HG02623 (cell line): ENCODE results near the gene ZBTB46.

Experiments used
- ATAC-seq: cut with Tn5 transposase; IDR thresholded peaks from one replicate; pipeline ENCODE4 v1.9.1; 2021; ENCODE audit warnings: moderate library complexity; ENCODE audit not compliant: unreplicated experiment

ZBTB46 gene

DNA sequence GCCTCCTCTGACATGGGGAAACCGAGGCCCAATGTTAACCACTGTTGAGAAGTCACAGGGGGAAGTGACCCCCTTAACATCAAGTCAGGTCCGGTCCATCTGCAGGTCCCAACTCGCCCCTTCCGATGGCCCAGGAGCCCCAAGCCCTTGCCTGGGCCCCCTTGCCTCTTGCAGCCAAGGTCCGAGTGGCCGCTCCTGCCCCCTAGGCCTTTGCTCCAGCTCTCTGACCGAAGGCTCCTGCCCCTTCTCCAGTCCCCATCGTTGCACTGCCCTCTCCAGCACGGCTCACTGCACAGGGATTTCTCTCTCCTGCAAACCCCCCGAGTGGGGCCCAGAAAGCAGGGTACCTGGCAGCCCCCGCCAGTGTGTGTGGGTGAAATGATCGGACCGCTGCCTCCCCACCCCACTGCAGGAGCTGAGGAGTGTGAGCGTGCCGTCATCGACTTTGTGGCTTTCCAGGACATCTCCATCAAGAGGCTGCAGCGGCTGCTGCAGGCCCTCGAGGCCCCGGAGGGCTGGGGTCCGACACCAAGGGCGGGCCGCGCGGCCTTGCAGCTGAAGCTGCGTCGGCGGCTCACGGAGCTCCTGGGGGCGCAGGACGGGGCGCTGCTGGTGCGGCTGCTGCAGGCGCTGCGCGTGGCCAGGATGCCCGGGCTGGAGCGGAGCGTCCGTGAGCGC lies 133.1 kb downstream of the ZBTB46 start:
- ATAC-seq, result no peak

DNA sequence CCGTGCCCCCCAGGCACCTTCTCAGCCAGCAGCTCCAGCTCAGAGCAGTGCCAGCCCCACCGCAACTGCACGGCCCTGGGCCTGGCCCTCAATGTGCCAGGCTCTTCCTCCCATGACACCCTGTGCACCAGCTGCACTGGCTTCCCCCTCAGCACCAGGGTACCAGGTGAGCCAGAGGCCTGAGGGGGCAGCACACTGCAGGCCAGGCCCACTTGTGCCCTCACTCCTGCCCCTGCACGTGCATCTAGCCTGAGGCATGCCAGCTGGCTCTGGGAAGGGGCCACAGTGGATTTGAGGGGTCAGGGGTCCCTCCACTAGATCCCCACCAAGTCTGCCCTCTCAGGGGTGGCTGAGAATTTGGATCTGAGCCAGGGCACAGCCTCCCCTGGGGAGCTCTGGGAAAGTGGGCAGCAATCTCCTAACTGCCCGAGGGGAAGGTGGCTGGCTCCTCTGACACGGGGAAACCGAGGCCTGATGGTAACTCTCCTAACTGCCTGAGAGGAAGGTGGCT lies 133.7 kb downstream of the ZBTB46 start:
- ATAC-seq, result no peak

DNA sequence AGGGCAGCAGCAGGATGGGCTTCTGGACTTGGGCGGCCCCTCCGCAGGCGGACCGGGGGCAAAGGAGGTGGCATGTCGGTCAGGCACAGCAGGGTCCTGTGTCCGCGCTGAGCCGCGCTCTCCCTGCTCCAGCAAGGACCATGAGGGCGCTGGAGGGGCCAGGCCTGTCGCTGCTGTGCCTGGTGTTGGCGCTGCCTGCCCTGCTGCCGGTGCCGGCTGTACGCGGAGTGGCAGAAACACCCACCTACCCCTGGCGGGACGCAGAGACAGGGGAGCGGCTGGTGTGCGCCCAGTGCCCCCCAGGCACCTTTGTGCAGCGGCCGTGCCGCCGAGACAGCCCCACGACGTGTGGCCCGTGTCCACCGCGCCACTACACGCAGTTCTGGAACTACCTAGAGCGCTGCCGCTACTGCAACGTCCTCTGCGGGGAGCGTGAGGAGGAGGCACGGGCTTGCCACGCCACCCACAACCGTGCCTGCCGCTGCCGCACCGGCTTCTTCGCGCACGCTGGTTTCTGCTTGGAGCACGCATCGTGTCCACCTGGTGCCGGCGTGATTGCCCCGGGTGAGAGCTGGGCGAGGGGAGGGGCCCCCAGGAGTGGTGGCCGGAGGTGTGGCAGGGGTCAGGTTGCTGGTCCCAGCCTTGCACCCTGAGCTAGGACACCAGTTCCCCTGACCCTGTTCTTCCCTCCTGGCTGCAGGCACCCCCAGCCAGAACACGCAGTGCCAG lies 134.3 kb downstream of the ZBTB46 start, which contains the start of gene TNFRSF6B:
Gene TNFRSF6B (plus strand): TSS at position 25 of the 729 bp plus-strand sequence. CDS start 116 bp downstream, at position 141.
- no peak for ATAC-seq

DNA sequence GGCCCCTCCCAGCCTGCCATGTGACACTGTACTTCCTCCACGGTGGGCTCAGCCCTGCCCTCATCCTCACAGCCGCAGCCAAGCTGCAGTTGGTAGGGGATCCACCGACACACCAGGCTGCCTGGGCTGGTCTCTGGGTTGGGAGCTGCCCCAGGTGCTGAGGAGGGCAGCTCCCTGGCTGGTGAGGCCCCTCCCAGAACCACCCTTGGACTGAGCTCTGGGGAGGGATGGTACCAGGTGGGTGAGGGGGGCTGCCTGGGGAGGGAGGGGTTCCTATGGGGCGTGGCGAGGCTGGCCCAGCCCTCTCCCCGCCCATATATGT lies 134.8 kb downstream of the ZBTB46 start:
- no peak for ATAC-seq

DNA sequence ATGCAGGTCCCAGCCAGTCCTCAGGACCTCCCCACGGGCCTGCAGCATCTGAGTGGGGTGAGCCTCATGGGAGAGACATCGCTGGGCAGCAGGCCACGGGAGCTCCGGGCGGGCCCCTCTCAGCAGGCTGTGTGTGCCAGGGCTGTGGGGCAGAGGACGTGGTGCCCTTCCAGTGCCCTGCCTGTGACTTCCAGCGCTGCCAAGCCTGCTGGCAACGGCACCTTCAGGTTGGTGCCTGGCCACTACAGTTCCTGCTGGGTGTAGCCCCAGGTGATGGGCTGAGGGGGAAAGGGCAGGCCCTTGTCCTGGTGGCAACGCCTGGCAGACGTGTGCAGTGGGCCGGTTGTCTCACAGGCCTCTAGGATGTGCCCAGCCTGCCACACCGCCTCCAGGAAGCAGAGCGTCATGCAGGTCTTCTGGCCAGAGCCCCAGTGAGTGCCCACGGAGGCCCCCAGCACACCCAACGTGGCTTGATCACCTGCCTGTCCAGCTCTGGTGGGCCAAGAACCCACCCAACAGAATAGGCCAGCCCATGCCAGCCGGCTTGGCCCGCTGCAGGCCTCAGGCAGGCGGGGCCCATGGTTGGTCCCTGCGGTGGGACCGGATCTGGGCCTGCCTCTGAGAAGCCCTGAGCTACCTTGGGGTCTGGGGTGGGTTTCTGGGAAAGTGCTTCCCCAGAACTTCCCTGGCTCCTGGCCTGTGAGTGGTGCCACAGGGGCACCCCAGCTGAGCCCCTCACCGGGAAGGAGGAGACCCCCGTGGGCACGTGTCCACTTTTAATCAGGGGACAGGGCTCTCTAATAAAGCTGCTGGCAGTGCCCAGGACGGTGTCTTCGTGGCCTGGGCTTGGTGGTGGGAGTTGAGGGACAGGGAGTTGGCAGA lies 135.4 kb downstream of the ZBTB46 start:
- no peak for ATAC-seq

DNA sequence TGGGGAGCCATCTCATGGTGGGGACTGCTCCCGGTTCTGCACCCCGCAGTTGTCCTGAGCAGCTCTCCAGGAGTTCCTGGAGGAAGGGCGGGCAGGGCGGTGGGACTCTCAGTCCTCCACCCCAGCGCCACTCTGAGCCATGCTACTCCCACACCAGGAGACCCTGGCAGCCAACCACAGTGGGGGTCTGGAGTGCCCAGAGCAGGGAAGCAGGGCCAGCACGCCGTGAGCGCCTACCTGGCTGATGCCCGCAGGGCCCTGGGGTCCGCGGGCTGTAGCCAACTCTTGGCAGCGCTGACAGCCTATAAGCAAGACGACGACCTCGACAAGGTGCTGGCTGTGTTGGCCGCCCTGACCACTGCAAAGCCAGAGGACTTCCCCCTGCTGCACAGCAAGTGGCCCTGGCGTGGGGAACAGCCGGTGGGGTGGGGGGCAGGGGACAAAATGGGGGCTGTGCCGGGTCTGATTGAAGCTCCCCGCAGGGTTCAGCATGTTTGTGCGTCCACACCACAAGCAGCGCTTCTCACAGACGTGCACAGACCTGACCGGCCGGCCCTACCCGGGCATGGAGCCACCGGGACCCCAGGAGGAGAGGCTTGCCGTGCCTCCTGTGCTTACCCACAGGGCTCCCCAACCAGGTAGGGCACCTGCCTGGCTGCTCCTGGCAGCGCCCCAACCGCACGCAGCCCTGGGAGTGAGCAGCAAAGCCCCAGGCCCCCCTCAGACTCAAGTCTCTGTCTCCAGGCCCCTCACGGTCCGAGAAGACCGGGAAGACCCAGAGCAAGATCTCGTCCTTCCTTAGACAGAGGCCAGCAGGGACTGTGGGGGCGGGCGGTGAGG lies 136.3 kb downstream of the ZBTB46 start:
- no peak for ATAC-seq

- ATAC-seq, result no peak
These were observed 137.1 kb downstream of the ZBTB46 start for GRCh38 chr20:63693733-63694583.
